HL-60 (cell line): ENCODE results near the gene LAMA3.

Source experiments
- POLR2AphosphoS5 ChIP-seq: IDR thresholded peaks from 2 replicates; pipeline ENCODE4 v1.6.1; 2012; ENCODE audit warnings: low read depth
- SPI1 ChIP-seq: IDR thresholded peaks from 2 replicates; pipeline ENCODE4 v1.6.1; 2012; ENCODE audit warnings: low read depth, mild to moderate bottlenecking, borderline replicate concordance
- TF ChIP-seq, protein P1 (sequence below): IDR thresholded peaks from one replicate; pipeline ENCODE4 v1.5.1; 2011; ENCODE audit warnings: low read length, control low read depth, inconsistent platforms; ENCODE audit not compliant: insufficient read depth
- TF ChIP-seq, protein P2 (sequence below): IDR thresholded peaks from 2 replicates; pipeline ENCODE4 v1.6.1; 2012; ENCODE audit warnings: low read depth; ENCODE audit not compliant: insufficient replicate concordance

DNA sequence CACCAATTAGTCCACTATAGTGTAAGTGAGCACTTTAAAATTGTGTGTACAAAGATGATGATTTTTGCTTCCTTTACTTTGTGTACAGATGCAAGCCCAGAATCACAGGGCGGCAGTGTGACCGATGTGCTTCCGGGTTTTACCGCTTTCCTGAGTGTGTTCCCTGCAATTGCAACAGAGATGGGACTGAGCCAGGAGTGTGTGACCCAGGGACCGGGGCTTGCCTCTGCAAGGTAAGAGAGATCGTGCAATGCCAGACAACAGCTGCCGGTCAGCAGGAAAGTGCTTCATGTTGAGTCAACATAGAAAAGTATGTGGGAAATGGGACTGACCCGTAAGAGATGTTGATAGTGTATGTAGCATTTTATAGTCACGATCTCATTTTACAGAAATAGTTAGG is 168.5 kb downstream of the LAMA3 start:
- no peak for TF ChIP-seq POLR2AphosphoS5
- TF ChIP-seq, protein P1, sequence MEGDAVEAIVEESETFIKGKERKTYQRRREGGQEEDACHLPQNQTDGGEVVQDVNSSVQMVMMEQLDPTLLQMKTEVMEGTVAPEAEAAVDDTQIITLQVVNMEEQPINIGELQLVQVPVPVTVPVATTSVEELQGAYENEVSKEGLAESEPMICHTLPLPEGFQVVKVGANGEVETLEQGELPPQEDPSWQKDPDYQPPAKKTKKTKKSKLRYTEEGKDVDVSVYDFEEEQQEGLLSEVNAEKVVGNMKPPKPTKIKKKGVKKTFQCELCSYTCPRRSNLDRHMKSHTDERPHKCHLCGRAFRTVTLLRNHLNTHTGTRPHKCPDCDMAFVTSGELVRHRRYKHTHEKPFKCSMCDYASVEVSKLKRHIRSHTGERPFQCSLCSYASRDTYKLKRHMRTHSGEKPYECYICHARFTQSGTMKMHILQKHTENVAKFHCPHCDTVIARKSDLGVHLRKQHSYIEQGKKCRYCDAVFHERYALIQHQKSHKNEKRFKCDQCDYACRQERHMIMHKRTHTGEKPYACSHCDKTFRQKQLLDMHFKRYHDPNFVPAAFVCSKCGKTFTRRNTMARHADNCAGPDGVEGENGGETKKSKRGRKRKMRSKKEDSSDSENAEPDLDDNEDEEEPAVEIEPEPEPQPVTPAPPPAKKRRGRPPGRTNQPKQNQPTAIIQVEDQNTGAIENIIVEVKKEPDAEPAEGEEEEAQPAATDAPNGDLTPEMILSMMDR, result no peak
- TF ChIP-seq, protein P2, sequence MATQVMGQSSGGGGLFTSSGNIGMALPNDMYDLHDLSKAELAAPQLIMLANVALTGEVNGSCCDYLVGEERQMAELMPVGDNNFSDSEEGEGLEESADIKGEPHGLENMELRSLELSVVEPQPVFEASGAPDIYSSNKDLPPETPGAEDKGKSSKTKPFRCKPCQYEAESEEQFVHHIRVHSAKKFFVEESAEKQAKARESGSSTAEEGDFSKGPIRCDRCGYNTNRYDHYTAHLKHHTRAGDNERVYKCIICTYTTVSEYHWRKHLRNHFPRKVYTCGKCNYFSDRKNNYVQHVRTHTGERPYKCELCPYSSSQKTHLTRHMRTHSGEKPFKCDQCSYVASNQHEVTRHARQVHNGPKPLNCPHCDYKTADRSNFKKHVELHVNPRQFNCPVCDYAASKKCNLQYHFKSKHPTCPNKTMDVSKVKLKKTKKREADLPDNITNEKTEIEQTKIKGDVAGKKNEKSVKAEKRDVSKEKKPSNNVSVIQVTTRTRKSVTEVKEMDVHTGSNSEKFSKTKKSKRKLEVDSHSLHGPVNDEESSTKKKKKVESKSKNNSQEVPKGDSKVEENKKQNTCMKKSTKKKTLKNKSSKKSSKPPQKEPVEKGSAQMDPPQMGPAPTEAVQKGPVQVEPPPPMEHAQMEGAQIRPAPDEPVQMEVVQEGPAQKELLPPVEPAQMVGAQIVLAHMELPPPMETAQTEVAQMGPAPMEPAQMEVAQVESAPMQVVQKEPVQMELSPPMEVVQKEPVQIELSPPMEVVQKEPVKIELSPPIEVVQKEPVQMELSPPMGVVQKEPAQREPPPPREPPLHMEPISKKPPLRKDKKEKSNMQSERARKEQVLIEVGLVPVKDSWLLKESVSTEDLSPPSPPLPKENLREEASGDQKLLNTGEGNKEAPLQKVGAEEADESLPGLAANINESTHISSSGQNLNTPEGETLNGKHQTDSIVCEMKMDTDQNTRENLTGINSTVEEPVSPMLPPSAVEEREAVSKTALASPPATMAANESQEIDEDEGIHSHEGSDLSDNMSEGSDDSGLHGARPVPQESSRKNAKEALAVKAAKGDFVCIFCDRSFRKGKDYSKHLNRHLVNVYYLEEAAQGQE, result no peak
- TF ChIP-seq SPI1, result no peak
